LNCAP (cell line): ENCODE measurements around the gene AKIRIN2.

Experiments
- TF ChIP-seq, protein P1 (sequence below): fragments of 450-650 bp; IDR thresholded peaks from 2 replicates; pipeline ENCODE4 v1.5.1; 2017; ENCODE audit warnings: mild to moderate bottlenecking

AKIRIN2 gene

DNA sequence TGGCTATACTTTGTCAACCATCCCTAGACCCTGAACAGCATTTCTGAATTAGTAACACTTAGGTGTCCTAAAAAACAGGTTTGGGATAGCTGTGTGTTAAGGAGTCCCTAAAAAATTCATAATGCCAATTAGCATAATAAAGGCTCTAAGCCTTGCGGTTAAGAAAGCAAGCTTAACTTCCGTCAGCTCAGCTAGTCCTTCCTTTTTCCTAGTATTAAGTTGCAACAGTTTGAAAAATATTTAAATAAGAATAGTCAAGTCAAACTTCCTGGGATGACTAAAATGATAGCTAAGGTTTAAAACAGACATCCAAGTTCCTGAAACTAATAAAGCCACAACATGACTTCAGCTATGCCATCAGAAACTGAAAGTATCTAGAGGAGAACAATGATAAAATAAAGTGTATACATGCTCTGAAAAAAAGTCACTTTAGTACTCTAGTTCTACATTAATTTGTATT, 3.5 kb downstream of the AKIRIN2 start:
- TF ChIP-seq, protein P1, sequence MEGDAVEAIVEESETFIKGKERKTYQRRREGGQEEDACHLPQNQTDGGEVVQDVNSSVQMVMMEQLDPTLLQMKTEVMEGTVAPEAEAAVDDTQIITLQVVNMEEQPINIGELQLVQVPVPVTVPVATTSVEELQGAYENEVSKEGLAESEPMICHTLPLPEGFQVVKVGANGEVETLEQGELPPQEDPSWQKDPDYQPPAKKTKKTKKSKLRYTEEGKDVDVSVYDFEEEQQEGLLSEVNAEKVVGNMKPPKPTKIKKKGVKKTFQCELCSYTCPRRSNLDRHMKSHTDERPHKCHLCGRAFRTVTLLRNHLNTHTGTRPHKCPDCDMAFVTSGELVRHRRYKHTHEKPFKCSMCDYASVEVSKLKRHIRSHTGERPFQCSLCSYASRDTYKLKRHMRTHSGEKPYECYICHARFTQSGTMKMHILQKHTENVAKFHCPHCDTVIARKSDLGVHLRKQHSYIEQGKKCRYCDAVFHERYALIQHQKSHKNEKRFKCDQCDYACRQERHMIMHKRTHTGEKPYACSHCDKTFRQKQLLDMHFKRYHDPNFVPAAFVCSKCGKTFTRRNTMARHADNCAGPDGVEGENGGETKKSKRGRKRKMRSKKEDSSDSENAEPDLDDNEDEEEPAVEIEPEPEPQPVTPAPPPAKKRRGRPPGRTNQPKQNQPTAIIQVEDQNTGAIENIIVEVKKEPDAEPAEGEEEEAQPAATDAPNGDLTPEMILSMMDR: no peak

GRCh38 chr6:87697581-87698546, 4.2 kb downstream of the AKIRIN2 start:
- TF ChIP-seq, protein P1: no peak

GRCh38 chr6:87692086-87692485, 9.9 kb downstream of the AKIRIN2 start:
- TF ChIP-seq, protein P1: no peak

GRCh38 chr6:87690441-87690840, 11.6 kb downstream of the AKIRIN2 start:
- TF ChIP-seq, protein P1: no peak

GRCh38 chr6:87687296-87687695, 14.7 kb downstream of the AKIRIN2 start:
- TF ChIP-seq, protein P1: no peak

GRCh38 chr6:87684895-87685654, 17.0 kb downstream of the AKIRIN2 start:
- TF ChIP-seq, protein P1: no peak

GRCh38 chr6:87683890-87684289, 18.1 kb downstream of the AKIRIN2 start:
- TF ChIP-seq, protein P1: no peak
